Fibroblast of skin of right biceps (primary cell): ENCODE data around the gene ARMH3.

ENCODE experiments used
- DNase-seq: peaks from one replicate; pipeline ENCODE4 v3.0.0-alpha.2; 2013

ARMH3 gene

DNA sequence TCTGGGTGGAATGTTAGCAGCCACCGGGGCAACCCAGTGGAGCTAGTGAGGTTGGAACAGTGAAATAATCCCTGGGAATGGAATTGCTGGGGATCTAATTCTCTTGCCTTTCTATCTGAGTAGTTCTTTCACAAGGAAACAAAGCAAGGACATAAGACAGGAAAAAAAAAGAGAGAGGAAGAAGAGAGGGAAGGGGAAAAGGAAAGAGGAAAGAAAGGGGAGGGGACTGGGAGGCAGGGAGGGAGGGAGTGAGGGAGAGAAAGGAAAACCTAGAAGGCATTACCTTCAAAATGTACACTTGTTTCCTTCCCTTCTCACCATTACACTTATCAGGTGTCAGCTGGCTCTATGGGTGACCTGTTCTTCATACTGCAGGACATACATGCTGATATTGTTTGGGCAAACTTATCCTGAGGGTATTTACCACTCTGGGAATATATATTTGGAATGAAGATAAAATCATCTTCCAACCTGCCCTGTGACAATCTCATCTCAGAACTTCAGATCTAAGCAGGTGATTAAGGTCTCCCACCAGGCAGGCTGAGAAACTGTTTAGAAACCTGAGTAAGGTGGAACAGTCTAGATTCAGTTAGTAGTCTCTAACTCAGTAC lies 162.4 kb downstream of the ARMH3 start:
- no peak for DNase-seq

DNA sequence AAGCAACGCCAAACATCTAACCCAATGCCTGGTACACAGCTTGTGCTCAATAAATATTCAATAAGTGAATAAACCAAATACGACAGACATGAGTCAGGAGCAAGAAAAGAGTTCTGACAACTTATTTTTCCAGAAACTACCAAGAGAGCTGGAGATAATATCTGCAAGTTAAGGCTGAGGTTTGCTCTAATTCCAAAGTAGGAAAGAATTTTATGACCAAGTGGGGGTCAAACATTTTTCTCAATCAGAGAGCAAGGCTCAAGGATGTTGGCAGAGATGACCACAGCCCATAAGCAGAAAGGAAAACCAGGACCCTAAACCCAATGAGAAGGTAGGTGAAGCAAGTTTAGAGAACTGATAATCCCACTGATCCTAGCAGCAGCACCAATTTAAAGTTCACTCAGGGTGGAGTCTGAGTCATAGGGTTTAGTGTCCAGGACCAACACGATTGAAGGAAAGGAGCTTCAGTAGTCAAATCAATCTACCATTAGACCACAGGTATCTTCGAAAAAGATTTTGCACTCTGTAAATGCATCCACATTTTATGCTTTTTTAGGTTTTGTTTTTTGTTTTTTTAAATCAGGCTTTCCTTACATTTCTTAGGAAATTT lies 163.1 kb downstream of the ARMH3 start:
- peak; percentile 12 for DNase-seq

DNA sequence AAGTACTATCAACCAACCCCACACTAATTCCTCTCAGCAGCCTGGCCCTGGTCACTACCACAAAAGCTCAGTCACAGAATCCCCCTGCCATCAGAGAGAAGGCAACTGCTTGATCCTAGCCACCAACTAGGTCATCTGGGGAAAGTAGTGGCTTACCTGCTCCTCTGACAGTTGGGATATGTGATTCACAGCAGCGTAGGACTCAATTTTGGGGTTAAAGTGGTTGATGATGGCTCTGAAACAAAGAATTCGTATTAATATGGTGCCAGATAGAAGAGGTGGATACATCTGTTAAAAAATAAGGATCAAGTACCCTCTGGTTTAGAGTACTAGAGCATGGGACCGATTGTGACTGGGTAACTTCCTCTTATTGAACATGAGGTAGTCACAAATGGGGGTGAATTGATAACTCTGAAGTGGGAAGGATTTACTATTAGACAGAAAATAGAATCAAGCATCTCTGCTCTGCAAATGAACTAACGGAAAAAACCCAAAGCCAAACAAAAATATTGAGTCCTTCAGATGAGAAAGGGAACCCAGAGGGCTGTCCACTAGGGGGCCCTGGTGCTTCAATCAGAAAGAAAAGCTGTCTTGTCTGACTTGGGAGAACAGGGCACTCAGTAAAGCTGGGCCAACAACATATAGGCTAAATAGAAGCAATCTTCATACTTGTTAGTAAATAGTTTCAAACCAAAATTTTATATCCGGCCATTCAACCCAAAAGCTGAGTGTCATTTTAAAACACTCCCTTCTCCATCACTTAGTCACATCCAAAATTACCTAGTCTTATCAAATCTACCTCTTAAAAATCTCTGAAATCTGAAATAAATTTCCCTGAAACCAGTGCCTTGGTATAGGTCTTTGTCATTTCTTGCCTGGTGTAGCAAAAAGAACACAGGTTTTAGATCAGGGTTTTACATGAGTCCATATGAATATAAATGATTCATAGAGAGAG lies 166.4 kb downstream of the ARMH3 start:
- peak; percentile 74 for DNase-seq

DNA sequence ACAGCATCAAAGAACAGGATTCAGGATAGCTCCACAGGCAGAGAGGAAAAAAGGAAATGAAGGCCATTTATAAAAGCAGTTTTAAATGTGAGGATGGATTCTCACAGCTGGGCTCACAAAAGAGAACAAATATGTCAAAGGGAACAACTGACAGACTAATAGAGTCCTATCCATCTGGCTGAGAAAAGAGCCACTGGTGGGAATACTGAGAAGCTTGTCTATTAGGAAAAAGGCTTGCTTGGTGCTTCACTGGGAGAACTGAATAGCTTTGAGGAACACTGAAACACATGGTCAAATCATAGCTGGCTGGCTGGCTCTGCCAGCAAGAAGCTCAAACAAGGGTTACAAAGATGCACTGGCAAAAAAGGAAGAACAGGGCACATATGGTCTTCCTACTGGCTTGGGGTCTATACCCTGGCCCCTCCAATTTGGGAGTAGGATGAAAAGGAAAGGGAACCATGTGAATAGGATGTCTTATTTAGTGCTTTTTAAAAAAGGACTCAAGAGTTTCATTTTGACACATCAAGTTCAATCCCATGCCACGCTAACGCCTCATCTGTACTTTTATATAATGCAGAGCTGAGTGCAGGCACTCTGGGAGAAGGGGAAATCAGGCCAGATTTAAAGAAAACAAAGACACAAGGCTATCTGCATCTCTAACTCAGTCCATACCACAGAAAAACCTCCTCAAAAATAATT lies 167.6 kb downstream of the ARMH3 start:
- DNase-seq: no peak

DNA sequence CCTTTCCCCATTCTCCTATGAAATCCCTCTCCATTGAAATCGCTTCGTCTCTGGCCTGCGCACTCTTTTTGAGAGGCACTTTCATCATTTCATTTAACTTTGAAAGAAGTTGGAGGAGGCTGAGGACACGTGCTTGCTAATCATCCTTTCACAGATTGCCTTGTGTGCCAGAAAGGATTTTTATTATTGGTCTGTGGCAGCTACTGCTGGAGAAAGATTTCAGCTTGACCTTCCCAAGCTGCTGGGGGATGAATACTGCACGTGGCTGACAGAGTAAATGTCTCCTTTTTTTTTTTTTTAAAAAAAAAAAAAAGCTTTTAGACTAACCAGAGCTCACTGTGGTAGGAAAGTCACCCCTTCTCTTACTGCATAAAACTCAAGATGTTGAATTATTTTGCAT lies 168.2 kb downstream of the ARMH3 start:
- DNase-seq: no peak

DNA sequence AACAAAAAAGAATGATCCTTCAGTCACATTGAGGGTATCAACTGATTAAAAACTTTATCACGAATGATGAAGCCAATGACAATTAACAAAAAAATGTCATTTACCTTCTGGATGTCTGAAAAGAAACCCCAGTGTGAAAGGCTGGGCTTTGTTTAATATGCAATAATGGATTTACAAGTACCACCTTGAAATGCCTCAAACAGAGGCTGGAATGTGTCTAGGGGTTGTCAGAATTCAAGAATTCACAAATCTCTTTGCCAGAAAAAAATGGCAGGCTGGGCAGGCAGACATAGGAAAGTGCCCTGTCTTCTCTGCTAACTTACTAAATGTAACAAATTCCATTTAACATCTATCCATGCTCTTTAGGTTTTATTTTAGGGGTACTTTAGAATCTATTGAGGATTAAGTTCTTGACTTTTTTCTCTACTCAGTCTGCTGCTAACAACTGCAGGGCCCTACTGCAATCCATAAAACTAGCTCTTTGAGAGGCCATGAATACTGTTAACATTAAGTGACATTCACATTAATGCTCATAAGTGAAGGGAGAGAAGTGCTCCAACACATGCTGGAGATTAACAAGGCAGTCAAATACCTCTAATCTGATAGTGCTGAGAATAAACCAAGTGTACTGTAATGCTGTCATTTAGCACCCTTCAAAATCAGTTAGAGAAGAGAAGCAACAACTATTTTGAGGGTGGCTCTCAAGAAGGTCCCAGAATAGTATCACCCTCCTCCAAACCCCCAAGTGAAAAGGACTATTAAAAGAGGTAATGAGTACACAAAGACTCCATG lies 169.3 kb downstream of the ARMH3 start:
- DNase-seq: no peak

DNA sequence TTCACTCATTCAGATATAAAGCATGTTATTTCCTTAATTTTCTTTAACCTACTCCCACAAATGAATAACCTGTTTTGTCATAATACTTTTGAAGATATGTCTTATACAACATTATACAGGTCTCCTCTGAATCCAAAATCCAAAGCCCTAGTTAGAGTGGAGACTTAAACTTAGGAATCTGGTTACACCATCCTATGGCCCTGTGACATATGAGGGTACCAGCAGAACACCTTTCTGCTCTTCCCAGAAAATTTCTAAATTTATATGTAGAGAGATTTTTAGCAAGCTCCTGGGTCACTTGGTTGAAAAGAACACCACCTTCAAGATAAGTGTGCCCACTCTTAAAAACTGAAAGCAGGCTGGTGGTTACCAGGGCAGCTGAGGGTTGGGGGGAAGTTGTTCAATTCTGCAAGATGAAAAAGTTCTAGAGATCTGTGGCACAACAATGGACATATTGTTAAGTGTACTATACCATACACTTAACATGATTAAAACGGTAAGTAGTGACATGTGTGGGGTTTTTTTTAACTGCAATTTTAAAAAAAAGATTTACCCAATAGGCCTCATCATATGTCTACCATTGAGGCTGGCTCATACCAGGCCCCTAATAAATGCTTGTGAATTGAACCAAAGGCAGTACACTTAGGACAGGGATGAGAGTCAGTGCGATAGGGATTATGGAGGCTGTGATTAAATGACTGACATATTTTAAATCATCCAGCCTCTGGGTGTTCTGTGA lies 174.8 kb downstream of the ARMH3 start:
- DNase-seq: no peak

DNA sequence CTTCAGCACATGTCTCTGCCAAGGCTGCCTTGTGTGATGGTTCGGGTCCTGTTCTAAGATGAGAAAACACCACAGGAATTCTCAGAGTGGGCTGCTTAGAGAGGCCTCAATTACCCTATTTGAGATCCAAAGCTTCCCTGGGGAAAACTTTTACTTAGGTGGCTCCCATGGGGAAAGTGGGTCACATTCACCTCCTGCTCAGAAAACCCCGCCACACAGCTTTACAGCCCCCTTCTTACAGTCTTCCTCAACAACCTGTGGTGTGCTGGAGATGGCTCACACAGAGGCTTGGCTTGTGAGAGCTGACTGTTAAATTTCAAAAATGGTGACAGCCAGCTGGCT lies 175.8 kb downstream of the ARMH3 start:
- no peak for DNase-seq

DNA sequence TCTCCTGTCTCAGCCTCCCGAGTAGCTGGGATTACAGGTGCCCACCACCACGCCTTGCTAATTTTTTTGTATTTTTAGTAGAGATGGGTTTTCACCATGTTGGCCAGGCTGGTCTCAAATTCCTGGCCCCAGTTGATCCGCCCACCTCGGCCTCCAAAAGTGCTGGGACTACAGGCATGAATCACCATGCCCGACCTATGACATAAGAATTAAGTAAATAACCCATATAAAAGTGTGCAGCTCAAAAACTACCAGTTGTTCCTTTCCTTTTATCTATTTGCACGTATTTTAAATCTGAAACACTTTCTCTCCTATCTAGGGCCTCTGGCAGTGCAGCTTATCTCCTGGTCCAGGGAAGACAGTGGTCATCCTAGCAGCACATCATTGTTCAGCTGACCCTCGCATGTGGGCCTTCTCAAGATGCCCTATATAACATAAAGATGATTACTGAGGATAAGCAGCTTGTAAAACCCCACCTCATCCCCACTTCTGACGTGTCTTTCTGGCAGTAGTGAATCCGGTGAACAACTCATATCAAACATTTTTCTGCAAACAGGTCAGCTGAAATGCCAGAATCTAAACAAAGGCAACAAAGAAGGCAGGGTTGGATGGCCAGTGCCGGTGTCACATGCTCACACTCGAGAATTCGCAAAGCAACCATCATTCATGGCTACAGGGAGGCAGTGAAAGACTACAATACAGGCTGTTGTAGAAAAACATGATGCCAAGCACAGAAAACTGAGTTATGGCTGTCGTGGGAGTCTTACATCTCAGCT lies 176.3 kb downstream of the ARMH3 start:
- DNase-seq: peak; percentile 47

DNA sequence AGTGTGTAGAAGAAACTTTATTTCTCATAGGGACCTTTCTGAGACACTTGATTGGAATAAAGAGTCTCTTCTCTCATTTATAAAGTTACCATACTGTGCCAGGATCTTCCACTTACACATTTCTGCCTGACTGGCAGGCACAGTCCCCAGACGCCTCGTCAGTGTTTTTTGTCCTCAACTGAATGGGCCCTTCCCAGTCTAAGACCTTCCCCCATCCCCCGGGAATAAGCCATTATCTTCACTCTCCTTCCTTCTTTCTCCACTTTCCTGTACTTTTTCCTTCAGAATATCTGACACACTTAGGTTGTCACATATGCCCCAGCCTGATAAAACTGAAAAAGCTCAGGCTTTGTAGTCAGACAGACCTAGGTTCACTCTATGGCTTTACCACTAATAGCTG lies 177.1 kb downstream of the ARMH3 start:
- no peak for DNase-seq

DNA sequence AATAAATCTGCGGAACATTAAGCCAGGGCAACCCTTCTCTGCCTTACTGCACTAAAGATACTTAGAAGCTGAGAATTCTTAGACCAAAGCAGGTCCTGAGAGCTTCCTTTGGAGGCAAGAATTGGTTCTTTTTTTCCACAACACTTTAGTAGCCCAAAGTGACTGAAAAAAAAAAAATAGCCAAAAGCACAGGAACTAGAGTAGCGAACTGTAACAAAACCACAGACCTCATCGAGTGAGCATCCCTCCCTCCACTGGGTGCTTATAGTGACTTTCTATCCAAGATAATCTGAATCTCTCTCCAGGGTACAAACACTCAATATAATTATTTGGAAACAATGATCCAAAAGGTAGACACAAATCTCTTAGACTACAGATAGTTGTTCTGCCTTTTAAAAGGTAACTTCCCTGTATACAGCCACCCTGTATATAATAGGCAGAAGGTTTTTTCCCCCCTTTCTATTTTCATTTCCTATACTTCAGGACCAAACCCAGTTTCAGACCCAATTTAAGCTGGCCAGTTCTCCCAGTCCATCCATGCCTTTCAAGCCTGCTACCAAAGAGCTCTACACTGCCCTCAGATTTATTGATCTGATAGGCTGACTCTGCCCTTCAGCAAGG lies 180.8 kb downstream of the ARMH3 start:
- no peak for DNase-seq

DNA sequence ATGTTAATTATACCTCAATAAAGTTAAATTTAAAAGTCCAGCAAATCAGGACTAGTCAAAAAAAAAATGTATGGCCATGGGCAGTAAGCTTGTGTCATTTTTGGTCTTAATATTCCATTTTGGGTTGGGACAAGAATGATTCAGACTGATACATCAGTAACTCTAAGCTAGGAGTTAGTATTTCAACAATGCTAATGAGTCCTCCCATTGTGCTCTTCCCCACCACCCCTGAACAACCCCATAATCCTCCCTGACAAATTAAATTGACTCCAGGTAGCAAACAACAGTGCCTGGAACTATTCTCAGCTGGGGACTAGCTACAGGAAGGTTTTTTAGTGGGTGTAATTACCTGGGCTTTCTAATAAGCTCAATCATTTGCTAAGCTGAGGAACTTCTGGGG lies 181.7 kb downstream of the ARMH3 start:
- no peak for DNase-seq

DNA sequence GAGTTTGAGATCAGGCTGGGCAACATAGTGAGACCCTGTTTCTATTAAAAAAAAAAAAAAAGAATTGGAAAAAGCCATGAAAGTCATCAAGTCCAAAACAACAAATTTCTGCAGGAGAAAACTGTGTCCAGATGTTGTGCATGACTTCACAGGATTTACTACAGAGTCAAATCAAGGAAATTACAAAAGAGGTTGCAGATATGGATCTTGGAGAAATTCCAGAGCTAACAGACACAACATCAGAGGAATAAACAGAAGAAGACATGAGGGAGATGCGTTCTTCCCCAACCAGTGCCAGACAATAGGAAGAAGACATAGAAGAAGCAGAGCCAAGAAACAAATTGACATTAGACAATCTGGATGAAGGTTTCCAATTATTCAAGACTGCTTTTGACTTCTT lies 188.0 kb downstream of the ARMH3 start:
- DNase-seq: no peak

DNA sequence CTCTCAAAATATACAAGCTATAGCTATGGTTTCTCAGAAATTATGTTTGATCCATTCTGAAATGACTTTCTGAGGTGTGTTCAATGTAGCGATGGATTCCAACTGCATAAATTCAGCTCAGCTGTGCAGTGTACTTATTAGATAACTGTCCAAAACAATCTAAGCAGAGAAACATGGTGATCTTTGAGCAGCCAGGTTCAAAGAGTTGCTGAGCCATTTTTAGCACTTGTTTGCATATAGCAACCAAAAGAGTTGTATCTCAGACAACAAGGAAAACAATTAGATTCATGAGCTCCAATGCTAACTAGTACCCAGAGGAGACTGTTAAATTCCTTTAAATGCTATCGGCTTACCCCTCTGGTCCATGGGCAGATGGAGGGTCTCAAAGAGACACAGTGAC lies 196.4 kb downstream of the ARMH3 start:
- DNase-seq: no peak

DNA sequence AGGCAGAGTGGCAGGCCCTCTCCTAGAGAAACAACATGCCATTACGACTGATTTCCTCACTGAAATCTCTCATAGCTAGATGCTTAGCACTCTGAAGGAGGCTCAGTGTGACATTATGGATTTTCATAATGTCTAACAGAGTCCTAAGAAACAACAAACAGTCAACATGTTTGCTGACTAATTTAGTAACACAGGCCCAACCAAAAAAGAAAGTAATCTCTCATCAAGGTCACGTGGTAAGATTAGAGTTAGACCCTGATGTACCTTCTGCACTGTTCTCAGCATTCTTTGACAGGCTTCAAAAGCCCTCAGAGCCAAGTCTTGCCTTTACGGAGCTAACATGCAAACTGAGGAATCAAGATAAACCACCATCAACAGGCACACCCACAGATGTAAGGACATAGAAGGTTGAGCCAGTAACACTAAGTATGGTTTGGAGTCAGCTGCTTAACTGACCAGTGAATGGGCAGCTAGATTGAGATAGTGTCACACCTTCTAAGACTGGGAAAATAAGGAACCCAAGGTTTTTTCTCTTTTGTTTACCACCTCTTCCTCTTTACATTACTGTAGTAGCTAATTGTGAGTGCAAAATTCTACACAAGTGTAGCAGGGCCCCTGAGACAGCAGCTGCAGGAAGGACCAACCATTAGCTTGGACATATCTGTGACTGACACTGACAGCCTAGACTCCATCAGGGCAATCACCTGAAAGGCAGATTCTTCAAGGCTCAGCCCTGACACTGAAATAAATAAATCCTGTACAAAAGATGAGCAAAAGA lies 197.1 kb downstream of the ARMH3 start:
- DNase-seq: no peak

DNA sequence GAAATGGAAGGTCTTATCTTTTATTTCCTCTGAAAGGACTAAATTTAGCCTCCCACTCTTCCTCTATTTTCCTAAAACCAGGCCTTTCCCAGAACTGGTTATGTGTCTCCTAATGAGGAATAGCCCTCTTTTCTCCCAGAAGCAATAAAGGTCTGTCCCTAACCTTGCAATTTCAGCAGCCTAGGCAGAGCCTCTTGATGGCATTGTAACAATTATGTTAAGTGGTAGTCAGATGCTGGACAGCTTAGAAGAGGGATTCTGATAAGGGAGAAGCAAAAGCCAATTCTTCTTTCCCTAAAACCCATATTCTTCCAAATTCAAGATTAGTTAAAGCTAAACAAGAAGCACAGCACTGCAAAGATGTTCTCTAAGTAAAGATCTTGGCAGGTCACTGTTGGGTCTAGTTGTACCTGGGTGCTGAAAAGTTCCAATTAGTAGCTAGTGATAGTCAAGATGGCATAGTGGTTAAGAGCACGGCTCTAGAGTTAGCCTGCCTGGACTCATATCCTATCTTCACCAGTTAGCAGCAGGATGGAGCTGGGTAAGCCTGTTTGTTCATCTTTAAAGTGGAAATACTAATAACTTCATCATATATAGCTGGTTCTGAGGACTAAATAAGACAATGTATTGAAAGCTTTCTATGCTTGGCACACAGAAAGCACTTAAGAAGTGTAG lies 198.0 kb downstream of the ARMH3 start:
- no peak for DNase-seq

DNA sequence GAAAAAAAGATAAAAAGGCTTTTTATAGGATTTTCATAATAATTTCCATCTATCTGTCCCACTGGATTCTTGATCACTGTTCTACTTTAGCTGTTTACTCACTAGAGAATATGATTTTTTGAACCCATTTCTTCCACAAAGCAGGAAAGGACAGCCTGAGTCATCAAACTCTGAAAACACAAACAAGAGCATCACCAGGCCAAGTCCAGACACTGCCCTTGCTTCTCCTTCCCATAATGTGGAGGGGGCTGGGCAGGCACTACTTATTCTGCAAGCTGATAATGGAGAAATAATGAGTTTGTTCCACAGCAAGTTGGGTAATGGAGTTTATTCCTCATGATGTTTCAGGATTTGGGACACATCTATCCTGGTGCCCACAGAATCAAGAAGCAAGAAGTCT lies 199.3 kb downstream of the ARMH3 start:
- DNase-seq: no peak

DNA sequence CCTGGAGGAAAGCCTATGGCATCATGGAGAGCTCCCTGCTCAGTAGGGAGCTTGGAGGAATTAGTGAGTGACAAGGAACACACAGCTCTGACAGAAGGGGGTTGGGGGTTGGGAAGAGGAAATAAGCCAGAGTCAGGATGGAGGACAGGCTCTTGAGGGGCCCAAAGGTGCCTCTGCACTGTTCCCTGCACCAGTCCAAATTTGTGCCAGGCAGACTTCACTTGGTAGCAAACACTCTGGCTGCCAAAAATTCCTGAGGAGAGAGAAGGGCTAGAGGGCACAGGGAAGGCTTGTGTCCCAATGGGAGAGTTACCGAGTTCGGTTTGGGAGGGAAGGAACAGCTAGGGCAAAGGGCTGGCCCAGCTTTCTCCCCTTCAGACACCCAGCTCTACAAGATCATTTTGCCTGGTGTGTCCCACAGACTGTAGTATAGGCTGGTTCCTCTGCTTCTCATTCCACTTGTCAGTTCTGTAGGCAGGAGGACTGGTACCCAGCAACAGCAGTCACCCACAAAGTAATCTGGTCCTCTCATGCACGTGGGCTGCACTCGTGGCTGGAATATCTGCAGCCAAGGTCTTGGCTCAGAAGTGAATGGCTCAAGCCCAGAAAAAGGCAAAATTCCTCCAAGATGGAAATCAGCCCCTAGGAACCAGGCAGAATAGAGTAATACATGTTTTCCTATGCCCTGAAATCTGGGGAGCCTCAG lies 204.4 kb downstream of the ARMH3 start:
- DNase-seq: no peak

DNA sequence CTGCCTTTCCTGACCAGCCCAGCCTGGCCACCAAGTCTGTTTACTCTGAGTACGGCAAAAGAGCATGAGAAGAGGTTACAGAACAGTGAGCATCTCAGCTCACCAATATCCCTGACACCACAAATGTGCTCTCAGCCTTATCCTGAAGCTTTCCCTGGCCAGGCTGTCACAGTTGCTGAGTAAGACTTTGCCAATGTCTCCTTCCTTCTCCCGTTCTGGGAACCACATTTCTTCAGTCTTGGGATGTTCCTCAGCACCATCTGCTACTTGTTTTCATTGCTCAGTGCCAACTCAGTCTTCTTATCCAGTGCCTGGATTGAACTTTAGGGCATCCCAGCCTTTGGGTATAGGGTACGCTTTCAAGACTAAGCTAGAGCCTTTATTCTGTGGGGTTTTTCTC lies 205.2 kb downstream of the ARMH3 start:
- DNase-seq: no peak
